HCT116 (cell line): Measurements from ENCODE around the gene TCL1B. TPM values are rescaled to one million over a fixed set of nuclear protein-coding genes. Genes with fewer than 3 reads are reported as not detected.

ENCODE experiments used
- ATAC-seq: fragments of 200-7000 bp; cut with Tn5 transposase; 2 replicates; pipeline ENCODE4 v1.9.1; 2020; ENCODE audit warnings: mild to moderate bottlenecking, moderate library complexity
- BruUV-seq: library from RNA; stranded (reverse); fragments of 400-500 nt; replicated peaks from 2 replicates; lab custom pipeline; 2021; lab: Mats Ljungman, UMichigan
- CTCF ChIA-PET: fragments of 300-600 bp; sonication (Branson Sonifier 250); formaldehyde crosslinking; loops from one replicate; lab custom pipeline; 2021; ENCODE audit warnings: antibody characterized with exemption; lab: Charles Lee
- POLR2A ChIA-PET: fragments of 300-600, 350-600 bp; sonication (Branson Sonifier 250); formaldehyde crosslinking; loops from one replicate; lab custom pipeline; 2021; ENCODE audit warnings: antibody characterized with exemption; lab: Charles Lee
- RAD21 ChIA-PET, 2 experiments: fragments of 300-600 bp; sonication (Branson Sonifier 250); formaldehyde crosslinking; loops; one replicate each; lab custom pipeline; 2023; ENCODE audit warnings: low total read pairs in 2 of 2; ENCODE audit not compliant: uncharacterized antibody in 2 of 2, unreplicated experiment in 2 of 2, low non-redundant PET in 1 of 2; lab: Charles Lee
- DNase-seq: peaks from one replicate; pipeline ENCODE4 v3.0.0-alpha.2; 2010; ENCODE audit warnings: low read depth, low spot score
- H2AFZ ChIP-seq: fragments of 200-600 bp; shearing (Covaris generic), sonication (generic); 2 replicates; pipeline ENCODE4 v1.6.1; 2017; ENCODE audit warnings: low read depth, mixed run types, mixed read lengths, antibody characterized with exemption, low read length; ENCODE audit not compliant: poor library complexity, severe bottlenecking
- H3K27ac ChIP-seq: 2 replicates; pipeline ENCODE4 v1.5.1; 2012; ENCODE audit warnings: low read depth, low read length
- H3K27me3 ChIP-seq: fragments of 200-600 bp; sonication (generic); 2 replicates; pipeline ENCODE4 v1.6.1; 2016; ENCODE audit warnings: mixed run types, low read length, mixed read lengths; ENCODE audit not compliant: insufficient read depth
- H3K36me3 ChIP-seq, 2 experiments: fragments of 200-500 bp in 1 of 2; fragments of 200-600 bp in 1 of 2; sonication (Bioruptor generic) in 1 of 2; sonication (generic) in 1 of 2; 2 replicates each; pipeline versions ENCODE4 v1.5.1 to v1.6.1; 2014 to 2016; ENCODE audit warnings: low read length in 2 of 2, inconsistent platforms in 1 of 2, mixed read lengths in 1 of 2, mixed run types in 1 of 2; ENCODE audit not compliant: insufficient read depth in 2 of 2, control insufficient read depth in 1 of 2
- H3K4me1 ChIP-seq, 2 experiments: fragments of 200-600 bp in 1 of 2; sonication (generic) in 1 of 2; 2 replicates each; pipeline versions ENCODE4 v1.5.1 to v1.6.1; 2012 to 2017; ENCODE audit warnings: low read length in 2 of 2, inconsistent platforms in 1 of 2, mild to moderate bottlenecking in 1 of 2, mixed read lengths in 1 of 2, mixed run types in 1 of 2, moderate library complexity in 1 of 2; ENCODE audit not compliant: insufficient read depth in 2 of 2, control insufficient read depth in 1 of 2
- H3K4me2 ChIP-seq: fragments of 200-600 bp; sonication (generic); 2 replicates; pipeline ENCODE4 v1.6.1; 2017; ENCODE audit warnings: mixed run types, low read length, mixed read lengths
- H3K4me3 ChIP-seq, 2 experiments: fragments of 200-600 bp in 1 of 2; sonication (generic) in 1 of 2; replicated peaks in 1 of 2; 2 replicates each; pipeline ENCODE4 v1.5.1; 2011 to 2016; ENCODE audit warnings: low read length in 2 of 2, control low read depth in 1 of 2, low read depth in 1 of 2, mild to moderate bottlenecking in 1 of 2, mixed read lengths in 1 of 2, mixed run types in 1 of 2
- H3K79me2 ChIP-seq: fragments of 200-600 bp; sonication (generic); 2 replicates; pipeline ENCODE4 v1.6.1; 2017; ENCODE audit warnings: mild to moderate bottlenecking, mixed run types, low read length, moderate library complexity, mixed read lengths; ENCODE audit not compliant: insufficient read depth
- H3K9ac ChIP-seq: fragments of 200-600 bp; sonication (generic); 2 replicates; pipeline ENCODE4 v1.6.1; 2016; ENCODE audit warnings: low read length, mixed read lengths
- H3K9me2 ChIP-seq: fragments of 200-600 bp; sonication (generic), shearing (Covaris generic); 2 replicates; pipeline ENCODE4 v1.6.1; 2017; ENCODE audit warnings: mixed run types, mild to moderate bottlenecking, moderate library complexity; ENCODE audit not compliant: insufficient read depth
- H3K9me3 ChIP-seq, 2 experiments: fragments of 200-500 bp in 1 of 2; fragments of 200-600 bp in 1 of 2; sonication (Bioruptor generic) in 1 of 2; sonication (generic) in 1 of 2; 2 replicates each; pipeline ENCODE4 v1.6.1; 2014 to 2017; ENCODE audit warnings: low read length in 2 of 2, mixed read lengths in 2 of 2, inconsistent platforms in 1 of 2, low read depth in 1 of 2, mild to moderate bottlenecking in 1 of 2, mixed run types in 1 of 2, moderate library complexity in 1 of 2; ENCODE audit not compliant: control insufficient read depth in 1 of 2, insufficient read depth in 1 of 2
- H4K20me1 ChIP-seq: fragments of 200-600 bp; sonication (generic), shearing (Covaris generic); 2 replicates; pipeline ENCODE4 v1.6.1; 2017; ENCODE audit warnings: mixed run types, mild to moderate bottlenecking, moderate library complexity; ENCODE audit not compliant: insufficient read depth
- EGR1 ChIP-seq: IDR thresholded peaks from 2 replicates; pipeline ENCODE4 v1.6.1; 2012; ENCODE audit warnings: low read depth
- EZH2phosphoT487 ChIP-seq: fragments of 200-600 bp; IDR thresholded peaks from 2 replicates; pipeline ENCODE4 v1.6.1; 2018; ENCODE audit warnings: antibody characterized with exemption, borderline replicate concordance
- JUND ChIP-seq: IDR thresholded peaks from 2 replicates; pipeline ENCODE4 v1.6.1; 2012
- MAX ChIP-seq: IDR thresholded peaks from 2 replicates; pipeline ENCODE4 v1.6.1; 2012
- POLR2A ChIP-seq: IDR thresholded peaks from 2 replicates; pipeline ENCODE4 v1.7.0; 2011; ENCODE audit warnings: borderline replicate concordance; ENCODE audit not compliant: insufficient read depth, insufficient read length; ENCODE audit errors: extremely low read depth
- RAD21 ChIP-seq: IDR thresholded peaks from 2 replicates; pipeline ENCODE4 v1.6.1; 2012; ENCODE audit warnings: low read depth, mild to moderate bottlenecking
- REST ChIP-seq: IDR thresholded peaks from 2 replicates; pipeline ENCODE4 v1.6.1; 2012; ENCODE audit warnings: low read depth
- SIN3A ChIP-seq: IDR thresholded peaks from 2 replicates; pipeline ENCODE4 v1.6.1; 2012; ENCODE audit warnings: low read depth
- TCF7L2 ChIP-seq: IDR thresholded peaks from 2 replicates; pipeline ENCODE4 v1.7.0; 2011; ENCODE audit warnings: borderline replicate concordance, inconsistent platforms; ENCODE audit not compliant: insufficient read depth, insufficient read length; ENCODE audit errors: extremely low read depth
- intact Hi-C: fragments of 100-400 bp; cut with micrococcal nuclease; formaldehyde crosslinking; loops from 2 replicates; pipeline ENCODE4 v1.10.0; 2022
- total RNA-seq: library from RNA; stranded (reverse); gene quantifications from one replicate; pipeline ENCODE4 v1.2.1, GENCODE V29; 2021; ENCODE audit not compliant: unreplicated experiment
- TF ChIP-seq, protein P1 (sequence below): IDR thresholded peaks from 2 replicates; pipeline ENCODE4 v1.6.1; 2012
- TF ChIP-seq, protein P2 (sequence below), 3 experiments: fragments of 200-600 bp in 1 of 3; sonication (generic) in 1 of 3; IDR thresholded peaks in 2 of 3; conservative IDR thresholded peaks in 1 of 3; 2 replicates each; pipeline ENCODE4 v1.5.1; 2012 to 2017; ENCODE audit warnings: low read depth in 2 of 3, low read length in 2 of 3, antibody characterized with exemption in 1 of 3, borderline replicate concordance in 1 of 3, control low read depth in 1 of 3, mild to moderate bottlenecking in 1 of 3, mixed read lengths in 1 of 3, mixed run types in 1 of 3, moderate library complexity in 1 of 3; ENCODE audit not compliant: insufficient read depth in 1 of 3

The TCL1B gene
- total RNA-seq, 1 experiment from 2014 or later = not detected

- no TSS peak for BruUV-seq
- H2AFZ ChIP-seq = no peak overlapping the region
- intact Hi-C loops = loop anchor here (5.0 kb wide), 2 partner anchors 92 to 238 kb away; no protein-coding TSS in a partner anchor
- H3K27me3 ChIP-seq = peaks cover 28% of the 10 kb centered on the region
- H3K4me2 ChIP-seq = no peak overlapping the region
- ATAC-seq (peak; percentile 50), DNase-seq (peak; percentile 13)
- no peaks in the 10 kb centered on the region for H3K36me3 ChIP-seq
- ChIA-PET CTCF (interaction anchor here (0.7 to 1.3 kb wide), 5 partner anchors 8 to 119 kb away, joined by 3 to 4 read pairs (median 3); no protein-coding TSS in a partner anchor), RAD21 (no interaction called here), POLR2A (no interaction called here)
- TF ChIP-seq, protein P1, sequence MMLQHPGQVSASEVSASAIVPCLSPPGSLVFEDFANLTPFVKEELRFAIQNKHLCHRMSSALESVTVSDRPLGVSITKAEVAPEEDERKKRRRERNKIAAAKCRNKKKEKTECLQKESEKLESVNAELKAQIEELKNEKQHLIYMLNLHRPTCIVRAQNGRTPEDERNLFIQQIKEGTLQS = no peak
- peak; percentile 54 for TF ChIP-seq TCF7L2
- no peak for TF ChIP-seq REST
- no peak for TF ChIP-seq MAX
- TF ChIP-seq SIN3A = no peak
- TF ChIP-seq, protein P2, sequence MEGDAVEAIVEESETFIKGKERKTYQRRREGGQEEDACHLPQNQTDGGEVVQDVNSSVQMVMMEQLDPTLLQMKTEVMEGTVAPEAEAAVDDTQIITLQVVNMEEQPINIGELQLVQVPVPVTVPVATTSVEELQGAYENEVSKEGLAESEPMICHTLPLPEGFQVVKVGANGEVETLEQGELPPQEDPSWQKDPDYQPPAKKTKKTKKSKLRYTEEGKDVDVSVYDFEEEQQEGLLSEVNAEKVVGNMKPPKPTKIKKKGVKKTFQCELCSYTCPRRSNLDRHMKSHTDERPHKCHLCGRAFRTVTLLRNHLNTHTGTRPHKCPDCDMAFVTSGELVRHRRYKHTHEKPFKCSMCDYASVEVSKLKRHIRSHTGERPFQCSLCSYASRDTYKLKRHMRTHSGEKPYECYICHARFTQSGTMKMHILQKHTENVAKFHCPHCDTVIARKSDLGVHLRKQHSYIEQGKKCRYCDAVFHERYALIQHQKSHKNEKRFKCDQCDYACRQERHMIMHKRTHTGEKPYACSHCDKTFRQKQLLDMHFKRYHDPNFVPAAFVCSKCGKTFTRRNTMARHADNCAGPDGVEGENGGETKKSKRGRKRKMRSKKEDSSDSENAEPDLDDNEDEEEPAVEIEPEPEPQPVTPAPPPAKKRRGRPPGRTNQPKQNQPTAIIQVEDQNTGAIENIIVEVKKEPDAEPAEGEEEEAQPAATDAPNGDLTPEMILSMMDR (IDR thresholded peaks at IDR 0.05 in 2 of 3, conservative IDR thresholded peaks at IDR 0.05 in 1 of 3; ENCODE audit: borderline replicate concordance in 1 of 3, insufficient read depth in 1 of 3, low read depth in 2 of 3, low read length in 2 of 3) = peak; percentile 34 to 52 (median 50); a peak in 4 of 6 replicates
- TF ChIP-seq EGR1 = no peak
- no peak for TF ChIP-seq POLR2A
- TF ChIP-seq JUND = no peak
- TF ChIP-seq RAD21 = peak; percentile 10; the same call in 1 of the 2 replicates
- TF ChIP-seq EZH2phosphoT487 = no peak
- no peaks in the 10 kb centered on the region for H3K9me3 ChIP-seq
- no peaks in the 10 kb centered on the region for H3K4me1 ChIP-seq
- no peaks in the 10 kb centered on the region for H3K9me2 ChIP-seq
- no peaks in the 10 kb centered on the region for H3K79me2 ChIP-seq
- no peaks in the 10 kb centered on the region for H4K20me1 ChIP-seq
- H3K27ac ChIP-seq = no peak overlapping the region
- no peak overlapping the region for H3K4me3 ChIP-seq
- no peak overlapping the region for H3K9ac ChIP-seq
Observed at GRCh38 chr14:95679998-95680735, 6.1 kb upstream of the TCL1B start.
